SK-N-MC (cell line): ENCODE measurements around the gene FAM180A.

ENCODE experiments used
- EZH2 ChIP-seq: fragments of 200-600 bp; sonication (generic); IDR thresholded peaks from one replicate; pipeline ENCODE4 v1.6.1; 2017; ENCODE audit warnings: antibody characterized with exemption
- POLR2AphosphoS5 ChIP-seq: IDR thresholded peaks from 2 replicates; pipeline ENCODE4 v1.6.1; 2012; ENCODE audit warnings: mild to moderate bottlenecking, low read depth, low read length, borderline replicate concordance

GRCh38 chr7:135759532-135759931, 10.9 kb upstream of the FAM180A start:
- no peak for TF ChIP-seq POLR2AphosphoS5
- TF ChIP-seq EZH2: no peak
